Spleen (tissue), 11 donors: ENCODE results near the gene TSC22D2. TPM values are rescaled to one million over a fixed set of nuclear protein-coding genes. Genes with fewer than 3 reads are reported as not detected.

Experiments
- DNase-seq: peaks from one replicate; pipeline ENCODE4 v3.0.0-alpha.2; 2020
- H3K27ac ChIP-seq, 8 donors: fragments of 200-600 bp; sonication (generic) in 7 of 8; 1 replicate in 4 of 8; 2 replicates in 4 of 8; pipeline versions ENCODE4 v1.5.0 to v1.8.0; 2016 to 2021; ENCODE audit warnings: inconsistent platforms in 4 of 8, mild to moderate bottlenecking in 4 of 8, moderate library complexity in 1 of 8
- H3K27me3 ChIP-seq, 7 donors: fragments of 200-600 bp; sonication (generic) in 6 of 7; replicated peaks in 1 of 7; 1 replicate in 4 of 7; 2 replicates in 3 of 7; pipeline versions ENCODE4 v1.5.0 to v1.8.0; 2016 to 2021; ENCODE audit warnings: inconsistent platforms in 3 of 7, mild to moderate bottlenecking in 1 of 7
- H3K36me3 ChIP-seq, 6 donors: fragments of 200-600 bp; sonication (generic) in 5 of 6; 1 replicate in 4 of 6; 2 replicates in 2 of 6; pipeline versions ENCODE4 v1.5.0 to v1.8.0; 2016 to 2021; ENCODE audit warnings: inconsistent platforms in 2 of 6
- H3K4me1 ChIP-seq, 6 donors: fragments of 200-600 bp; sonication (generic) in 5 of 6; 1 replicate in 3 of 6; 2 replicates in 3 of 6; pipeline versions ENCODE4 v1.5.0 to v1.8.0; 2016 to 2021; ENCODE audit warnings: inconsistent platforms in 3 of 6
- H3K4me3 ChIP-seq, 8 donors: fragments of 200-600 bp; sonication (generic) in 7 of 8; 1 replicate in 4 of 8; 2 replicates in 4 of 8; pipeline versions ENCODE4 v1.5.0 to v1.8.0; 2016 to 2021; ENCODE audit warnings: inconsistent platforms in 4 of 8, mild to moderate bottlenecking in 4 of 8, moderate library complexity in 2 of 8
- H3K9me3 ChIP-seq, 8 donors: fragments of 200-600 bp; sonication (generic) in 7 of 8; 1 replicate in 4 of 8; 2 replicates in 4 of 8; pipeline versions ENCODE4 v1.5.0 to v1.8.0; 2016 to 2021; ENCODE audit warnings: inconsistent platforms in 4 of 8
- POLR2A ChIP-seq, 3 donors: fragments of 450-650 bp; IDR thresholded peaks; one replicate each; pipeline ENCODE4 v1.5.1; 2017; ENCODE audit warnings: antibody characterized with exemption in 3 of 3, mild to moderate bottlenecking in 1 of 3
- POLR2AphosphoS5 ChIP-seq, 3 donors: sonication (generic); formaldehyde crosslinking; IDR thresholded peaks; one replicate each; pipeline ENCODE4 v1.5.1; 2017; ENCODE audit warnings: antibody characterized with exemption in 3 of 3
- whole genome bisulfite sequencing, 5 donors: extraction: QIAGEN DNeasy Blood & Tissue Kit in 3 of 5; methylation state at CpG; one replicate each; pipeline versions ENCODE4 v1.1.5 to v1.1.7; 2013 to 2018; 5-methylcytosine and 5-hydroxymethylcytosine counted together
- intact Hi-C: fragments of 100-400 bp; cut with DNase I; formaldehyde crosslinking; loops from one replicate; pipeline ENCODE4 v1.15.0; 2023; ENCODE audit warnings: low total_unique reads
- polyA plus RNA-seq, 3 donors: library from polyadenylated mRNA; stranded (reverse); fragments of 200-250 nt; gene quantifications; one replicate each; pipeline ENCODE4 v1.2.1, GENCODE V29; 2013
- total RNA-seq, 7 donors: library from RNA; depleted of rRNA in 3 of 7; stranded (reverse); fragments of >200 nt in 3 of 7; fragmentation: NEBNext Ultra II Directional in 4 of 7; extraction: Animal tissue kit (Norgen Biotek cat#: 25700) in 4 of 7; gene quantifications; one replicate each; pipeline versions ENCODE4 v1.1.0 to v1.2.1, GENCODE V29; 2016 to 2021
- TF ChIP-seq, protein P1 (sequence below), 11 experiments: fragments of 200-600 bp in 7 of 11; fragments of 450-650 bp in 4 of 11; sonication (generic) in 4 of 11; IDR thresholded peaks in 8 of 11; conservative IDR thresholded peaks in 3 of 11; 1 replicate in 7 of 11; 2 replicates in 4 of 11; pipeline versions ENCODE4 v1.4.0 to v1.8.0; 2016 to 2021; ENCODE audit warnings: antibody characterized with exemption in 11 of 11, inconsistent platforms in 4 of 11, mild to moderate bottlenecking in 1 of 11
- donor health status: healthy with polysubstance abuse.
- donor health status: DM: no; HTN: no; CAD: no; lungs with moderate emphysema.
- donor health status: DM: no; HTN: no; CAD: no.
- donor health status: Bipolar disorder and iron deficiency.
- donor health status: healthy.
- donor health status: DM: no; HTN: no; CAD: no.
- donor health status: DM: yes; HTN: yes; CAD: no.

Gene TSC22D2
- total and polyA plus RNA-seq, 10 donors = 8.4 to 34.8 (median 26.2) TPM

DNA sequence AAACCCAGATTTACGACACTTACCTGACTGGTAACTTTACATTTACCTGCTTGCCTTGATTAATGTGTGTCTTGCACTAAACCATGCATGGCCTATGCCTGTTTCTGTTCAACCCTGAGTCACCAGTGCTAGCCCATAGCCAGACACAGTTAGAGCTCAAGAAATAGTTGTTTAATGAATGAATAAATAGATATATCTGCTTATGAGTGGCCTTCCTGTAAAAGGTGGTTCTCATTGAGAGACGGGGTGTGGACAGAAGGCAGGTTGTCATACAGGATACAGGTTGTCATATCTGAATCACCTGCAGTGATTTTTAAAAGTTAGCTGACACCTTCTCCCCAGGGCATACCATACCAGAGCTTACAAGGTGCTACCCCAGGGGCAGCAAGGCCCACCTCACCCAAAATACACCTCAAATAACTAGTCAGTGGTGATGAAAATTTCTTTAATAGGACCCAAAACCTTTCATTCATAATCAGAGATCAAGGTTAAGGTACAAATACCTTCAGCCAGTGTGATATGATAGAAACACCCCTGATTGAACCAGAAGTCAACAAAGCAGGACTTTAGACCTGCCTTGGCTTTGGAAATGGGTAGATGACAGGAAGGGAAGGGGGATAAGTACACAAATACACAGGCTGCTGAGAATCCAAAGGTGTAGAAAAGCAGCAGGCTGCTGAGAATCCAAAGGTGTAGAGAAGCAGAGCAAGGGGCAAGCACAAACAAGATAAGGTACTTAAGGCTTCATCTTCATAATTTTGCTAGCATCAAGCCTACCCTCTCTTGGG is 45.4 kb upstream of the TSC22D2 start:
- Histone ChIP-seq H3K27me3 (no peaks in the 10 kb centered on the region), H3K9me3 (no peaks in the 10 kb centered on the region), H3K4me1 (no peaks in the 10 kb centered on the region), H3K4me3 (no peak overlapping the region), H3K36me3 (no peaks in the 10 kb centered on the region), H3K27ac (no peak overlapping the region)
- DNase-seq = no peak
- TF ChIP-seq, protein P1, sequence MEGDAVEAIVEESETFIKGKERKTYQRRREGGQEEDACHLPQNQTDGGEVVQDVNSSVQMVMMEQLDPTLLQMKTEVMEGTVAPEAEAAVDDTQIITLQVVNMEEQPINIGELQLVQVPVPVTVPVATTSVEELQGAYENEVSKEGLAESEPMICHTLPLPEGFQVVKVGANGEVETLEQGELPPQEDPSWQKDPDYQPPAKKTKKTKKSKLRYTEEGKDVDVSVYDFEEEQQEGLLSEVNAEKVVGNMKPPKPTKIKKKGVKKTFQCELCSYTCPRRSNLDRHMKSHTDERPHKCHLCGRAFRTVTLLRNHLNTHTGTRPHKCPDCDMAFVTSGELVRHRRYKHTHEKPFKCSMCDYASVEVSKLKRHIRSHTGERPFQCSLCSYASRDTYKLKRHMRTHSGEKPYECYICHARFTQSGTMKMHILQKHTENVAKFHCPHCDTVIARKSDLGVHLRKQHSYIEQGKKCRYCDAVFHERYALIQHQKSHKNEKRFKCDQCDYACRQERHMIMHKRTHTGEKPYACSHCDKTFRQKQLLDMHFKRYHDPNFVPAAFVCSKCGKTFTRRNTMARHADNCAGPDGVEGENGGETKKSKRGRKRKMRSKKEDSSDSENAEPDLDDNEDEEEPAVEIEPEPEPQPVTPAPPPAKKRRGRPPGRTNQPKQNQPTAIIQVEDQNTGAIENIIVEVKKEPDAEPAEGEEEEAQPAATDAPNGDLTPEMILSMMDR (IDR thresholded peaks at IDR 0.05 in 8 of 11, conservative IDR thresholded peaks at IDR 0.05 in 3 of 11) = no peak
- TF ChIP-seq POLR2AphosphoS5 (IDR thresholded peaks at IDR 0.05) = no peak
- no peak for TF ChIP-seq POLR2A (IDR thresholded peaks at IDR 0.05)
- intact Hi-C loops = no loop called here
- 91 to 98% (median 96%) methylated on average over 2 of the region's 2 CpGs for WGBS, 5 donors

DNA sequence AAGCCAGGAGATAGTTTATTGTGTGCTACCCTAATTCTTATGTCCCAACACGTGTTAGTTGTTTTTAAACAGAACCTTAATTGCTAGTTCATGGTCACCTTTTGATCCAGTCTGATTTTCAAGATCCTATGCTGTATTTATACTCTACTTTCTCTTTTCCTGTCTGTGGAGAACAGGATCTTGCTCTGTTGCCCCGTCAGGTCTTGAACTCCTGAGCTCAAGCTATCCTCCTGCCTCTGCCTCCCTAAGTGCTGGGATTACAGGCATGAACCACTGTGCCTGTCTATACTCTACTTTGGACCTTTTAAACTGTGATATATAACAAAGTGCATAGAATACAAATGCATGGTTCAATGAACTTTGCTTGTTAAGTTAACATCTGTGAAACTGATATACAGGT is 44.7 kb upstream of the TSC22D2 start:
- TF ChIP-seq POLR2AphosphoS5 (IDR thresholded peaks at IDR 0.05) (no peak), POLR2A (IDR thresholded peaks at IDR 0.05) (no peak)
- TF ChIP-seq, protein P1 (IDR thresholded peaks at IDR 0.05 in 8 of 11, conservative IDR thresholded peaks at IDR 0.05 in 3 of 11) = no peak
- WGBS, 5 donors = 79 to 84% (median 82%) methylated on average over 2 of the region's 2 CpGs
- Histone ChIP-seq H3K4me1 (no peaks in the 10 kb centered on the region), H3K9me3 (no peaks in the 10 kb centered on the region), H3K36me3 (no peaks in the 10 kb centered on the region), H3K4me3 (no peak overlapping the region), H3K27me3 (no peaks in the 10 kb centered on the region), H3K27ac (no peak overlapping the region)
- intact Hi-C loops = no loop called here
- DNase-seq = no peak

DNA sequence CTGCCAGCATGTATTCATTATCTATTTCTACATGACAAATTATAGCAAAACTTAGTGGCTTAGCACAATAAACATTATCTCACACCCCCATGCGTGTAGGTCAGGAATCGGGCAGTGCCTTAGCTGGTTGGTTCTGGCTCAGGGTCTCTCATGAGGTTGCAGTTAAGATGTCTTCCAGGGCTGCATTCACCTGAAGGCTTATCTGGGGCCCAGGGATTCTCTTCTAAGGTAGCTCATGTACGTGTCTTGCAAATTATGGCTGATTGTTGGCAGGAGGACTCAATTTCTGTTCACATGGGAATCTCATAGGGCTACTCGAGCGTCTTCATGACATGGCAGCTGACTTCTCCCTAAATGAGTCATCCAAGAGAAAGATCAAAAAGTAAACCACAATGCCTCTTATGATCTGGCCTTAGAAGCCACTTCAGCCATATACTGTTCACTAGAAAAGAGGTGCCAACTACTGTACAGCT is 42.9 kb upstream of the TSC22D2 start:
- Histone ChIP-seq H3K4me3 (no peak overlapping the region), H3K27ac (no peak overlapping the region), H3K9me3 (no peaks in the 10 kb centered on the region), H3K4me1 (no peaks in the 10 kb centered on the region), H3K36me3 (no peaks in the 10 kb centered on the region), H3K27me3 (no peaks in the 10 kb centered on the region)
- DNase-seq = no peak
- intact Hi-C loops = no loop called here
- WGBS, 5 donors = 78 to 81% (median 80%) methylated on average over 5 of the region's 5 CpGs
- TF ChIP-seq POLR2AphosphoS5 (IDR thresholded peaks at IDR 0.05) (no peak), POLR2A (IDR thresholded peaks at IDR 0.05) (no peak)
- TF ChIP-seq, protein P1 (IDR thresholded peaks at IDR 0.05 in 8 of 11, conservative IDR thresholded peaks at IDR 0.05 in 3 of 11) = no peak

DNA sequence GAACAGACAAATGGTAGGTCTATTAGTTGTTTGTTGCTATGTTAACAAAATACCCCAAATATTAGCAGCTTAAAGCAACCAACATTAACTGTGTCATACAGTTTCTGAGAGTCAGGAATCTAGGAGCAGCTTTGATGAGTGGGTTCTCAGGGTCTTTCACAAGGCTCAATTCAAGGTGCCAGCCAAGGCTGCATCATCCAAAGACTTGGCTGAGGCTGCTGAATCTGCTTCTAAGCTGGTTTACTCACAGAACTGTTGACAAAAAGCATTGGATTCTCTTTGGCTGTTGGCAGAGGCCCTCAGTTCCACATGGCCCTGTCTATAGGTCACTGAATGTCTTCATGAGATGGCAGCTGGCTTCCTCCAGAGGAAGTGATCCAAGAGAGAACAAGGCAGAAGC is 40.3 kb upstream of the TSC22D2 start:
- Histone ChIP-seq H3K4me1 (peaks cover 0 to 10% (median 0%) of the 10 kb centered on the region in 6 donors), H3K27ac (no peak overlapping the region), H3K4me3 (no peak overlapping the region), H3K36me3 (no peaks in the 10 kb centered on the region), H3K27me3 (no peaks in the 10 kb centered on the region), H3K9me3 (no peaks in the 10 kb centered on the region)
- intact Hi-C loops = no loop called here
- TF ChIP-seq, protein P1 (IDR thresholded peaks at IDR 0.05 in 8 of 11, conservative IDR thresholded peaks at IDR 0.05 in 3 of 11) = no peak
- no peak for TF ChIP-seq POLR2A (IDR thresholded peaks at IDR 0.05)
- no peak for TF ChIP-seq POLR2AphosphoS5 (IDR thresholded peaks at IDR 0.05)
- no peak for DNase-seq
